A375 (cell line): ENCODE measurements around the gene GPX1. TPM values are rescaled to one million over a fixed set of nuclear protein-coding genes. Genes with fewer than 3 reads are reported as not detected.

ENCODE experiments used
- total RNA-seq: library from RNA; depleted of rRNA; stranded (reverse); fragments of >200 nt; shearing (Covaris generic); gene quantifications from 2 replicates; pipeline ENCODE4 v1.2.3, GENCODE V29; 2014; rRNA removed

GPX1 gene
- 431 and 518 TPM in 2 replicates for total RNA-seq

GRCh38 chr3:49358217-49358883, at the start of gene GPX1:
Gene GPX1 (minus strand): TSS chr3:49358353. CDS start chr3:49358278, 75 bp downstream.

GRCh38 chr3:49339941-49340800, 18.0 kb downstream of the GPX1 start, which contains the start of gene USP4:
Gene USP4 (minus strand): TSS chr3:49340053. CDS start chr3:49340024, 29 bp downstream.

Other genes starting within 250 kb of the GPX1 start
- gene USP19, start 237.5 kb downstream of the GPX1 start, total RNA-seq = 95.6 and 106 TPM in 2 replicates
- gene LAMB2, start 225.3 kb downstream of the GPX1 start, total RNA-seq = 264 and 272 TPM in 2 replicates
- 35.7 and 39.9 TPM in 2 replicates for gene CCDC71, start 192.0 kb downstream of the GPX1 start, total RNA-seq
- 7.1 and 10.3 TPM in 2 replicates for gene KLHDC8B, start 186.8 kb downstream of the GPX1 start, total RNA-seq
- 4.1 and 4.2 TPM in 2 replicates for gene C3orf62, start 81.1 kb downstream of the GPX1 start, total RNA-seq
- gene USP4, start 18.3 kb downstream of the GPX1 start, total RNA-seq = 25.0 and 31.7 TPM in 2 replicates
- gene RHOA, start 53.6 kb upstream of the GPX1 start, total RNA-seq = 227 and 242 TPM in 2 replicates
- 11.1 and 14.8 TPM in 2 replicates for gene TCTA, start 54.1 kb upstream of the GPX1 start, total RNA-seq
- gene AMT, start 64.1 kb upstream of the GPX1 start, total RNA-seq = 1.8 and 2.0 TPM in 2 replicates
- gene NICN1, start 71.0 kb upstream of the GPX1 start, total RNA-seq = 4.3 and 4.9 TPM in 2 replicates
- gene DAG1, start 111.9 kb upstream of the GPX1 start, total RNA-seq = 112 and 115 TPM in 2 replicates
- 0.57 and 1.3 TPM in 2 replicates for gene BSN, start 196.1 kb upstream of the GPX1 start, total RNA-seq